Measurements from ENCODE around the gene ASTN2.

ASTN2 gene

DNA sequence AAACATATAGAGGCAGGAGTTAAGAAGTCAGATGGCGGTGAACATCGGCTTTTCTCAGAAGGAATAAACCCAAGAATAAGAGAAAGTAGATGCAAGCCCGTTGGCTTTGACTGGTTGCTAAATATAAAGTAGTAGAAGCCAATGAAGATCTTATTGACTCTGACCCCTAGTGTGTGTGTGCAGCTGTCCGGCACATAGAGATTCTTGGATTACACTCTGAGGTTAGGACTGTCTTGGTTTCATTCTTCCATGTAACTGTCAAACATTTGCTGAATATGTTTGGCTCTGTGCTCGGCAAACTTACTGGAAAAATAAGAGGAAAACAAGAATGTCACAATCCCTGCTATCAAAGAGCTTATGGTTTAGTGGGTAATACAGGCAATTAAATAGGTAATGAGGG lies 54.9 kb downstream of the ASTN2 start:
- no peak for DNase-seq (ENCODE audit: low read depth, low spot score)

DNA sequence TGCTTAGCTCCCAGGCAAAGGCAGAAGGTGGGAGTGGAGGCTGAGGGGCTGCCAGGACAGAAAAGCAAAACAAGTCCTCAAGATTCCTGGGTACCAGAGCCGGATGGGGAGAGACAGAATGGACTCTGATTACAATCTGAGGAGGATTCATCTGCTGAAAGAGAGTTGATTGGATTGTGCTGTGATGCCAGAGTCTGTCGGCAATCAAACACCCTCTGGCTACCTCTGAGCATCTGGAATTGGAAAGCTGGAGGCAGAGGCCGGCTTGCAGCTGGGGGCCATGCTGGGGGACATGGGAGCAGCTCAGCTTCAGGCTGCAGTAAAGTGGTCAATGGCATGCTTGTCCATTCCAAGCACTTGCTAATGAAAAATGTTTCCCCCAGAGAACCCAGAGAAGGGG lies 59.3 kb downstream of the ASTN2 start:
- no peak for DNase-seq (ENCODE audit: low read depth, low spot score)

DNA sequence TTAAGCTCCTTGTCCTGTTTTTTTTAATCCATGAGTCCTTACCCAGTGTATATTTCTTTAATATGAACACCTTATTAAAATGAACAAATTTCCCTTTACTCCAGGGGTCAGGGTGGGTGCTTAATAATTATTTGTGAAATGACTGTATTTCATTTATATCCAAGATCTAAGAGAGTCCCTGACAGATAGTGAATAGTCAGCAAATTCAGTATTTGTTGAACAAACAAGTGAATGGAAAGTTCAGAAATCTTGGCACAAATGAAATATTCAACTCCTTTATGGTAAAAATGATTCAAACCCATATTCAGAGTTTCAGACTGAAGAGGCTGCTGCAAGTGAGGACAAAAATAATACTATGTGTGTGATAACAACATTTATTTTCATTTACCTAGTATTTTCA lies 59.9 kb downstream of the ASTN2 start:
- no peak for DNase-seq (ENCODE audit: low read depth, low spot score)

DNA sequence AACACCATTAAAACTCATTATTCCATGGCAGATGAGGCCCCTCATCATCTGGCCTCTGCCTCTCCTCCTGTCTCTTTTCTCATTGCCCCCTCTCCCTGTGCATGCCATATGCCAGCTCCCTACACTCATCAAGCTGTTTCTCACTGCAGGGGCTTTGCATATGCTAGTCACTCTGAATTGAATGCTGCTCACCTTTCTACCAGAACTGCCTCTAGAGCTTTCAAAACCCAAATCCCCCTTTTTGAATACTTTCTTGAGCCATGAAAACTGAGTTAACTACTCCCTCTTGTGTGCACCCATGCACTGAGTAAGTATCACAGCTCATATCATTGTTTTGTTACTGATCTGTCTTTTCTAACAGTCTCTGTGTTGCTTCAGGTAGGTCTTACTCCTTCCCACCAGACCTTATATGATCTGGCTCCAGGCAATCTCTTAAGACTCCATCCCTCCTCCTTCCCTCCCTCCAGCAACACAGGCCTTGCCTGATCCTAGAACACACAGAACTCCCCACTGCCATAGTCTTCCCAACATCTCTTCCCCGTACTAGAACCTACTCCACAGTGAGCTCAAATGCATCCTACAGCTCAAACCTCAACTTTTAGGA lies 60.5 kb downstream of the ASTN2 start:
- DNase-seq (ENCODE audit: low read depth, low spot score) = no peak

DNA sequence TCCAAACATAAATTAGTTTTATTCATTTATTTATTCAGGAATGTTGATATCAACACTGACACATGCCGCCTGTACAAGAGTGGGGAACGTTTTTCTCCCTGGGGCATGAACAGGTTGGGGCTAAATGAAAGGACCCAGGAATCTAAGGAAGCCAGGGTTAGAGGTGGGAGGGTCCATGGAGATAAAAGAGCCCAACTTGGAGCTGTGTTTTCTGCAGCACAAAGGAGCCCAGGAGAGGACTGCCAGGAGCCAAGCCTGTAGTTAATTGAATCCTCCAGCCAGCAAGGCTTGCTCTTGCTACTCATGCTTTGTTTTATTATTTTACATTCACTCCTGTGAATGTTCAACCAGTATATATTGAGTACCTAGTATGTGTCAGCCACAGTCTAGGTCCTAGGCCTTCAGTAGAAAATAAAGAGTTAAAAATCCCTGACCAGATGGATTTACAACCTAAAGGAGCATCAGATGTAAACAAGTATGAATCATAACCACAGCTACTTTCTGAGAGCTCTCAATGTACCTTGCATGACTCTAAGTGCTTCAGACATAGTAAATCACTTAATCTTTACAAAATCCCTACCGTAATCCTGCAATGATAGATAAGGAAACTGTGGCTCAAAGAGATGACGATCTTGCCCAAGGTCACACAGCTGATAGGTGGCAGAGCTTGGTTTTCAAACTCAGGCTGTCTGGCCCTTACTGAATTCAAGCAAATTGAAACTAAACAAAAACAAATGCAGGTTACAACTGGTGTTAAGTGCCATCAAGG lies 69.8 kb downstream of the ASTN2 start:
- peak; percentile 18 for DNase-seq (ENCODE audit: low read depth, low spot score)

DNA sequence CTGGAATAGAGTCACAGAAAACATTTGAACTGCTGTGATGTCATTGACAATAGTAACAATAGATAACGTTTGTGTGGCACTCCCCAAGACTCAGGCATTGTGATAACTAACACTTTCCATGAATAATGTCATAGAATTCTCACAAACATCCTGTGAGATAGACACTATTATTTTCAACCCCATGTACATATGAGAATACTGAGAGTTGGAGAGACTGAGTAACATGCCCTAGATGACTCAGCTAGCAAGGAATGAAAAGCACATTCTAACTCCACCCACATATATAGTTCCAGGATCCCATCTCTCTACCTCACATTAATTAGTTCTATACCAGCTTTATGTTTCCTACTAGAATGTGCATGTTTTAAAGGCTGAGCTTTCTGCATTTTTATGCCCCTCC lies 71.4 kb downstream of the ASTN2 start:
- DNase-seq (ENCODE audit: low read depth, low spot score) = peak; percentile 11

DNA sequence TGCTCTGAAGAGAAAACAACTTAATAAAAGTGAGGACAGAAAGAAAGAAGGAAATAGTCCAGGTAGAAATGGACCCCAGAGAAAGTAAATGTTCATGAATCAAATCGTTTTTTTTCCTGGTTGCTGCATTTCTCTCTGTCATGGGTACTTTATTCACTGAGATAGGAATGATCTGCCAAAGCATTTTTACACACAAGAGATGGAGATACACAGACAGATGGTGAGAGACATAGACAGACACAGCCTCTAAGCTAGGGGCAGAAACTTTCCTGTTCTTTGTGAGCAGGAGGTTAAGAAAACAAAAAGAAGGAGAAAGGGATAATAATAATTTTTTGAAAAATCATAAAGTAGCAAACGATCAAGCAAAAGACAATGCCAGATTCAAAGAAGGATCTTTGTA lies 73.7 kb downstream of the ASTN2 start:
- no peak for DNase-seq (ENCODE audit: low read depth, low spot score)

DNA sequence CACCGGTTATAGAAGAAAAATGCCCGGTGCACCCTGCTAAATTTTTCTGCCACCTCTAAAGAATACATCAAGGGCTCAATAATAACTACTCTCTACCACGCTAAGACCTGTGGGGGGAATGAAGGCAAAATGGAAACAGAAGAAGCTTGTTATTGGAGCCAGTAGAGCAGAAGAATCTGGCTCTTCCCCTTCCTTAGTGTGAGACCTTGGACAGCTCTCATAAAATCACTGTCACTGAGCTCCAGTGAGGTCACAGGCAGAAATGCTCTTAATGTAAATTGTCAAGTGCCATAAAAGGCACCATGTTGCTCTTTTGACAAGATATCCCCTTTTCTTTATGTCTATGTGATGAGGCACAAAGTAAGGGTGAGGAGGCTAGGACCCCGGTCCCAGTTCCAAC lies 74.4 kb downstream of the ASTN2 start:
- peak; percentile 2 for DNase-seq (ENCODE audit: low read depth, low spot score)

DNA sequence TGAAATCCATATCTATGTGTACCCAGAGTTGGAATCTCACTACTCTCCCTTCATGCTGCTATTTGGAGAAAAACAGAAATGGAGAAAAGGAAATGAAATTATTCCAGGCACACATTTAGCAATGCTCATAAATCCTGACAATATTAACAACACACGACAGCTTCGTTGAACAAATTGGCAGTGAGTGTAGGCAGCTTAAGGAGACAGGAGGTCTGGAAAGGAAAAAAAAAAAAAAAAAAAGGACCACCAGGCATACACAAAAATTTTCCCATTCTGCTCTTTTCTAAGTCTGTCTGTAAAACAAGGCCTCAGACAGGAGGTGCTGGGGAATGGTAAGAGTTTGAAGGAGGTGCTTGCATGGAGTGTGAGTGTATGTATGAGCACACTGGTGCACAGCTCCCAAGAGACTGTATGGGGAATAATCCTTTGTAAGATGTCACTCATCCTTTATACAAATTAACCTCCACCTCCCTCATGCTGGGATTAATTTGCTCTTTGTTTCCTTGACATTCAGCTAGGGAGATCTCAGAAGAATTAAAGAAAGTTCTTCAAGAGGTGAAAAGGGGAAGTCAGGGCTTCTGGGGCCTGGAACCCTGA lies 78.9 kb downstream of the ASTN2 start:
- DNase-seq (ENCODE audit: low read depth, low spot score) = no peak

DNA sequence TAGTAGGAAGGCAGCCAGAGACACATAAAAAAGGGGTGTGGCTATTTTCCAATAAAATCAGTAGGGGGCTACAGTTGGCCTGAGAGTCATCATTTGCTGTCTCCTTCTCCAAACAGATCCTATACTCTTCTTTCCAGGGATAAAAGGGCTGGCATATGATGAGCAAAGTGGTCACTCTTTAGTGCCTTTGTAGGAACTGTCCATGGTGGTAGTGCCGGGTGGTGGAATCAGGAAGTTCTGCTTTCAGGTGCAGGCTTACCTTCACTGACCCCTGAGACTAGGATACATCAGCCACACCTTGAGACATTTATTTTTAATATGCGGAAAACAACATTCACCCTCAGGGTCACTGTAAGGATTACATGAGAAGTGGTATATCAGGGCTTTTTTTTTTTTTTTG lies 80.8 kb downstream of the ASTN2 start:
- peak; percentile 26 for DNase-seq (ENCODE audit: low read depth, low spot score)

DNA sequence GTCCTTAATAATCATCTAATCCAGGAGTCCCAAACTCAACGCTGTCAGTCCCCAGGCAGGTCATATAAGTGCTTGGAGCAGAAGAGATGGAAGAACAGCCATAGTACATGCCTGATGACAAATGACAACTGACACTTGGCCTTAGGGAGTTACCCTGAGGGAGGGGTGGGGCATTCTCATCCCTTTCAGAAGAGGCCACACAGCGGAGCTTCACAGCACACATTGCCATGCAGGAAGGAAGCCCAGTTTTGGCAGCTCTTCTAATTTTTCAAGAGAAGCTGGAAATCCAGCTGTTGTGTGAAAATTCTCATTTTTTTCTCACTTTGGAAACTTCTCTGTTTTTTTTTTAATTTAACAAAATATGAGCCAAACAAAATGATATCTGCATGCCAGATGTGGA lies 89.0 kb downstream of the ASTN2 start:
- no peak for DNase-seq (ENCODE audit: low read depth, low spot score)

DNA sequence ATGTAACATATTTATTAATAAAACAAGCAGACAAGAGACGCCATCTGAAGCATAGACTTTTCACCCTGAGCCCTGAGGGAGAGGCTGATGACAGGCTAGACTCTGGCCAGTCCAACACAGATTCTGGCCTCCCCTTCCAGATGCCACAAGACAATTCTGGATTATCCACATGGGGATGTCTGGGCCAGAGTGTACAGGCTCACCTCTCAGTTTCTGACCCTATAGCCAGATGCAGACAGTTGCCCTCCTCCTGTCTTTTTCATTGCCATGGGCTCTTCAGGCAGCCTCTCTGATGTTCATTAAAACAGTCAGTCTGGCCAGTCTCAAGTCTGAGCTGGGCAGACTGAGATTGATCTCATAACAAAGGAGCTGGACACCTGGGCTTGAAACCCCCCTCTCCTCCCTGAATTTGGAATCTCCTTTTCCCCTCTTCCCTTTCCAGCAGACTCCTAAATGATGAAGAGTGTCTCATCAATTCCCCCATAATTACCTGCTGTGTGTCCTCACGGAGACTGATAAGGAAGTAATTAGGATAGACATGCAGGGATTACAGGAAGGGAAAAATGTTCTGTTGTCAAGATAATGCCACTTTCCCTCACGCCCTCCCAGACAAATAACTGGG lies 89.6 kb downstream of the ASTN2 start:
- DNase-seq (ENCODE audit: low read depth, low spot score) = no peak

DNA sequence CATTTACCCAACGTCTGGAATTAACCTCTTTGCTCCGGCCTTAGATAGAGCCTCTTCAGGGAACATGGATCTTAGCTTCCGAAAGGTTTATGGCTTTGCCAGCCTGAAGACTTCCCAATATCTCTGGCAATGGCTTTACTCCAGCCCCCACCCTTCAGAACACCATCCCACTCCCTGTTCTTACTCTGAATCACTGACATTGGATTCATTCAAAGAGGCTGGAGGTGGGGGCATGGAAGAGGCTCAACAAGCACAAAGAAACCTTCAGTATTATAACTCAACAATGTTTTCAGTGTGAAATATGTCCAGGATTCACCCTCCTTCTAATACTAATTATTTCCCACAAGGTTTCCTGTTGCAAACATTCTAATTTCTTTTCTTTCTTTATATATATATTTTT lies 91.5 kb downstream of the ASTN2 start:
- DNase-seq (ENCODE audit: low read depth, low spot score) = no peak

DNA sequence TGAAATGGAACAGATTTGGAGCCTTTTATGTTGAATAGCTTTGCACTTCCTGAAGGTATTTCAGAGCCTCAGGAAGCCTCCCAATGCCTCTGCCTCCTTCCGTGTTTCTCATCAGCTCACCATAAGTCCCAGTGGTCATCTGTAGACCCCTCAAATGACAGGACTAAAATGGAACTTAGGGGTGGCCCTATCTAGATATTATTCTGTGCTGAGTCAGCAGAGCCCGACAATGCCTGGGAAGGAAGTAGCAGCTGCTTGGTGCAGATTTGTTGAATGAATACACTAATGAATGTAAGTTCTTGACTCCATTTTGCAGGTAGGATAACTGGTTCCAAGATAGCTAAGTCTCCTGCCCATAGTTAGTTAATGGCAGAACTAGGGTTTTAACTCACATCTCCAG lies 97.7 kb downstream of the ASTN2 start:
- no peak for DNase-seq (ENCODE audit: low read depth, low spot score)

DNA sequence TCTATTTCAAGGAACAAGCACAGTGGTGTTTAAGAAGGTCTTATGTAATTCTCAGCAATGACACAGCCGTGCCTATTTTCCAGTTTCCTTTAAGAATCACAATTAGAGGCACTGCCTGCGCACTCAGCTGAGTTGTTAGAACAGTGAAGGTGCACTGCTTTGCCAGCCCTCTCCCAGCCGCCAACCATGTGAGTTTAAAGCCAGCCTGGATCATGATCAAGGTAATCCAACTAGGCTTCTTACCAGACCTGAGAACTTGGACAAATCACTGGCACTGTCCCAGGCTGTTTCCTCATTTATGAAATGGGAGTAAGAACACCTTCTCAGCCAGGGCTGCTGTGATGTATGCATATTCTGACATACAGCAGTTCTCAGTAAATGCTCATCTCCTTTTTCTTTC lies 99.6 kb downstream of the ASTN2 start:
- DNase-seq (ENCODE audit: low read depth, low spot score) = no peak

DNA sequence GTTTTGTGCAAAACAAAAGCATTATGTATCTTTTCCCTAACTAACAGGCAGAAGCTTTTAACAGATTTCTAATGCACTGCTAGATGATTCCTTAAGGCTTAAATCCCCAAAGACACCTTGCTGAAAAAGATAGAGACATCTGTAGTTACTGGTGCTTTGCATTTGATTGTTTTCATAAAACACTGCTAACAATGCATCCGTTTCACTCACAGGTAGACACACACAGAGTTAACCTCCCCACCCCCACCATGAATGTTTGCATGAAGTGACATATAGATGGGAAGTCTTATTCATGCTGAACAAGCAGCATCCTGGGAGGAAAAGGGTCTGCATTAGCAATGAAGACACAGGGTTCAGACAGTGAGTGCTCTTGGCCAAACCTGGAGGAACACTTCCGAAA lies 100.9 kb downstream of the ASTN2 start:
- no peak for DNase-seq (ENCODE audit: low read depth, low spot score)

DNA sequence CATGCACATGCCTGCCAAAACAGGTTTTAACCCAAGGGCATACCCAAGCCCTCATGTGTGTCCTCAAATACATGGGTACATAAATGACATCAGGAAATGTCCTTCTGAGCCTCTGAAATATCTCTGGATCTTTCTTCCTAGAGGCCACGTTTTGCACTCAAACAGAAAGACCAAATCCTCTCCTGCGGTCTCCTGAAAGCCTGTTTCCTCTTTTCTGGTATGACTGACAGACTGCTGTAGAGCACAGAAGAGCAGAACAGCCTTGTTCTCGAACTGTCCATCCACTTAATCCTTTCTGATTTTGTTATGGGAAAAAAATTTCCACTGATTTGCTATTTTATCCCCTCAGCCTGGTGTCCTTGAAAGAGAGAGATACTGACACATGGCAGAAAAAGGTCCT lies 107.2 kb downstream of the ASTN2 start:
- DNase-seq (ENCODE audit: low read depth, low spot score) = no peak

DNA sequence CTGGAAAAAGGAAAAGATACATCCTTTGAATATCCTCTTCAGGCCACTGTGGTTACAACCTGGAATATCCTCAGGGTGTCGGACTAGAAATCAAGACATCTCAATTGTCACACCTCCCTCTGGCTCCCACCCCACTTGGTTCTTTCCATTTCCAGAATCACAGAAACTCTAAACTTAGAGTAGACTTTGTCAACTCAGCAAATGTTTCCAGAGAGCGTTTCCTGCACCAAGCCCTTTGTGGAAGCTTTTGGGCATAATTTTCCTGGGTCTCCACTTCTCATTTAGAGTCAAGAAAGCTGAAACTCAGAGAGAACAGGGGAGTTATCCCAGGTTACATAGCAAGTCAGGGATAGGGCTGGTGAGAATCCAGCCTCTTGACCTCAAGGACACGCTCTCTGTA lies 108.8 kb downstream of the ASTN2 start:
- no peak for DNase-seq (ENCODE audit: low read depth, low spot score)

DNA sequence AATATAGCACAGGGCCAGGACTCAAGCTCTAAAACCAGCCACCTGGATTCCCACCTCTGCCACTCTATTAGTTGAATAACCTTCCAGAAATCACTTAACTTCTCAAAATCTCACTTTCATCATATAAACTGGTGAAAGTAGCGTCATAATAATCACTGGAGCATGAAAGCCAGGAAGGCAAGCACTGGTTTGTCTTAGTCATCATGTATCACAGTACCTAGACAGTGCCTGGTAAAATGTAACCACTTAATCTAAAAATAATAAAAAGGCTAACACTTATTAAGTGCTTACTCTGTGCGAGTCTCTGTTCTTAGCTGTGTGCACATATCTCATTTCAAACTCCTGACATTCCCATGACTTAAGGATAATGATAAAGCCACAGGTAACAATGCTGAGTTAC lies 109.4 kb downstream of the ASTN2 start:
- DNase-seq (ENCODE audit: low read depth, low spot score) = no peak

DNA sequence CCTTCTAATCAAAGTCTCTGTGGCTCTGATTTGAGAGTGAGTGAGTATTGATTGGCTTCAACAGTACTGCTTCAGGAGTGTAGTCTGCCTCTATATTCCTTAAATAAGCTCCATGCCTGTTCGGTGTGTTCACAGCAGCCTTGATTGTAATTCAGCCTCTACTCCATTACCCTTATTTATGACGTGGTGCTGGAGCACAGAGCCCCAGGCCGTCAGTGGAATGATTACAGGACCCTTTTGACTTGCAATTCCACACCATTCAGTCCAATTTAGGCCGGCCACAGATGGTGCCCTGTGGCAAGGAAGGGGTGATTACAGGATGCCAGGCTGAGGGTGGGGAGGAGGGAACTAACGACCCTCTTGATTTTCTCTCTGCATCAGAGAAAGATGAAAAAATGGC lies 110.3 kb downstream of the ASTN2 start:
- DNase-seq (ENCODE audit: low read depth, low spot score) = no peak

DNA sequence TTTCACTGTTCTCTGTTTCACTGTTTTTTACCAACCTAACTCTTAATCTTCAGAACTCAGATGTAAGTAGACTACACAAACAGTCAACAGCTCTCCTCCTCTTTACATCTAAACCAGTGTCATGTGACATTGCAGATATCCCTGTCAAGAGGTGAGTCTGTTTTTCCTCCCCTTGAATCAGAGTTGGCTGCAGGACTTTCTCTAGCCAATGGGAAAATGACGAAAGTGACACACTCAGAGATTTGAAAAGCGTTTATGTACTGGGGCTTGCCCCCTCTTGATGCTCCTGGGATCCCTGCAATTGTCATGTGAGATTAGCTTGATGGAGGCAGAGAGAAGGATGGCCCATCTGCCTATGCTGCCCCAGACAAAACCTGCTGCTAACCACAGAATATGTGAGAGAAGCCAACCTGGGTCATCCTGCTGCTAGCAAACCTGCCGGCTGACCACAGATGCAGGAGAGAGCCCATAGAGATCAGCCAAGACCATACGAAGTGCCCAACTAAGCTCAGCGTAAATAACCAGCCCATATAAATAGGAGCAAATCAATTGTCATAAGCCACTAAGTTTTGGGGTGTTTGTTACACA lies 111.1 kb downstream of the ASTN2 start:
- no peak for DNase-seq (ENCODE audit: low read depth, low spot score)

DNA sequence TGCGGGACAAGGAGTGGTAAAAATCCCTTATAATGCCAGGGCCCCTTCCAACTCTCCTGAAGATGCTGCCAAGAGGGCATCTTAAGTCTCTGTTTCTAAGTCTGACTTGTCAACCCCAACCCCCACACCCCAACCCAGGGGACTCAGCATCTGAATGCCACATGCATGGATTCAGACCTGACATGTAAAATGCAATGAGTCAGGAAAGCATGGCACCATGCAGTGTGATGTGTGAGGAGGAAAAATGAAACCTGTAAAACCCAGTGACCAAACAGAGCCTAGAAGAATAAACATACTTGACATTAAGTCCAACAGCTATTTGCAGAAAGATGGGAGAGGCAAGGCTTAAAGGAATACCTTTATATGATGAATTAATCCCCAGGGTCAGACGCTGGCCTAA lies 112.4 kb downstream of the ASTN2 start:
- no peak for DNase-seq (ENCODE audit: low read depth, low spot score)

Data from astrocyte of the hippocampus (primary cell).